ENCODE data around the gene PSMD7. TPM values are rescaled to one million over a fixed set of nuclear protein-coding genes. Genes with fewer than 3 reads are reported as not detected.

PSMD7 gene
- total RNA-seq, 1 donor from 2014 or later, result 82.5 TPM

GRCh38 chr16:74257061-74257460 is 39.6 kb upstream of the PSMD7 start:
- H3K27ac Mint-ChIP-seq (ENCODE audit: unreplicated experiment), result no peak overlapping the region
- no peaks in the 10 kb centered on the region for H3K9me3 Mint-ChIP-seq (ENCODE audit: unreplicated experiment)

DNA sequence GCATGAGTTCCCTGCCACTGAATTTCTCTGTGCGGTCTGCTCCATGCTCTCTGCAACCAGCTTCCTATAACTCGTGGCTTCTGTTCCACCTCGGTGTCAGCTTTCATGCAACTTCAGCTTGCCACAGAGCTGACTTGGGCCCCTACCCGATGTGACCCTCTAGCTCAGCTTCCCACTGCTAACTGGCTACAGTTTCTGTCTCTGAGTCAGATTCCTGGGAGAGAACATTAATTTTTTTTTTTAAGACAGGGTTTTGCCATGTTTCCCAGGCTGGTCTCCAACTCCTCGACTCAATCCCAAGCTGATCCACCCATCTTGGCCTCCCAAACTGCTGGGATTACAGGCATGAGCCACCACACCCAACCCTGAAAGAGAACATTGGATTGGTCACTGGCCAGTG is 35.5 kb upstream of the PSMD7 start:
- TF ChIP-seq, protein P1, sequence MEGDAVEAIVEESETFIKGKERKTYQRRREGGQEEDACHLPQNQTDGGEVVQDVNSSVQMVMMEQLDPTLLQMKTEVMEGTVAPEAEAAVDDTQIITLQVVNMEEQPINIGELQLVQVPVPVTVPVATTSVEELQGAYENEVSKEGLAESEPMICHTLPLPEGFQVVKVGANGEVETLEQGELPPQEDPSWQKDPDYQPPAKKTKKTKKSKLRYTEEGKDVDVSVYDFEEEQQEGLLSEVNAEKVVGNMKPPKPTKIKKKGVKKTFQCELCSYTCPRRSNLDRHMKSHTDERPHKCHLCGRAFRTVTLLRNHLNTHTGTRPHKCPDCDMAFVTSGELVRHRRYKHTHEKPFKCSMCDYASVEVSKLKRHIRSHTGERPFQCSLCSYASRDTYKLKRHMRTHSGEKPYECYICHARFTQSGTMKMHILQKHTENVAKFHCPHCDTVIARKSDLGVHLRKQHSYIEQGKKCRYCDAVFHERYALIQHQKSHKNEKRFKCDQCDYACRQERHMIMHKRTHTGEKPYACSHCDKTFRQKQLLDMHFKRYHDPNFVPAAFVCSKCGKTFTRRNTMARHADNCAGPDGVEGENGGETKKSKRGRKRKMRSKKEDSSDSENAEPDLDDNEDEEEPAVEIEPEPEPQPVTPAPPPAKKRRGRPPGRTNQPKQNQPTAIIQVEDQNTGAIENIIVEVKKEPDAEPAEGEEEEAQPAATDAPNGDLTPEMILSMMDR (IDR thresholded peaks at IDR 0.05), result no peak
- H3K27me3 Mint-ChIP-seq (ENCODE audit: unreplicated experiment), result peaks cover 17% of the 10 kb centered on the region
- no peak overlapping the region for H3K27ac Mint-ChIP-seq (ENCODE audit: unreplicated experiment)
- DNase-seq (ENCODE audit: extremely low spot score, unreplicated experiment), result no peak
- no peak overlapping the region for H3K4me3 Mint-ChIP-seq (ENCODE audit: unreplicated experiment)
- no peaks in the 10 kb centered on the region for H3K4me1 Mint-ChIP-seq (ENCODE audit: unreplicated experiment)
- H3K36me3 Mint-ChIP-seq (ENCODE audit: unreplicated experiment), result no peaks in the 10 kb centered on the region
- no peaks in the 10 kb centered on the region for H3K9me3 Mint-ChIP-seq (ENCODE audit: unreplicated experiment)

More at GRCh38 chr16:74257061-74257460, 39.6 kb upstream of the PSMD7 start:
- H3K36me3 Mint-ChIP-seq (ENCODE audit: unreplicated experiment), result no peaks in the 10 kb centered on the region
- no peak overlapping the region for H3K4me3 Mint-ChIP-seq (ENCODE audit: unreplicated experiment)
- H3K4me1 Mint-ChIP-seq (ENCODE audit: unreplicated experiment), result no peaks in the 10 kb centered on the region
- peaks cover 11% of the 10 kb centered on the region for H3K27me3 Mint-ChIP-seq (ENCODE audit: unreplicated experiment)
- TF ChIP-seq, protein P1 (IDR thresholded peaks at IDR 0.05), result no peak
- no peak for DNase-seq (ENCODE audit: extremely low spot score, unreplicated experiment)

DNA sequence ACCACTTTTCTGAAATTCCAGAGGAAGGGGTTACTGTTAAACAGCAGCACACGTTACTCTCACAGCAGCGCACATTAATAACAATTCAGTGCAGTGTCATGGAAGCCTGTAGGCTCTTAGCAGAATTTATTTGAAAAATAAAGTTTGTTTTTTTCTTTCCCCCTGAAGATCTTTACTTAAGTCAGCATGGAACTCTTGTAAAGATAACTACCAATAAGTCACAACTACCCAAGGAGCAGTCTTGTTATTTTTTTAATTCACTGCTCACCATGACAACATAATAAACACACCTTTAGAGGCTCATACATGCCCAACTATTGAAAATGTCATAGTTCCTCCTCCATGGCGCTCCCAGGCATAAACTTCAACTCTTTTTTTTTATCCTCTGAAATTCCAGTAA is 31.8 kb upstream of the PSMD7 start:
- H3K27ac Mint-ChIP-seq (ENCODE audit: unreplicated experiment), result no peak overlapping the region

DNA sequence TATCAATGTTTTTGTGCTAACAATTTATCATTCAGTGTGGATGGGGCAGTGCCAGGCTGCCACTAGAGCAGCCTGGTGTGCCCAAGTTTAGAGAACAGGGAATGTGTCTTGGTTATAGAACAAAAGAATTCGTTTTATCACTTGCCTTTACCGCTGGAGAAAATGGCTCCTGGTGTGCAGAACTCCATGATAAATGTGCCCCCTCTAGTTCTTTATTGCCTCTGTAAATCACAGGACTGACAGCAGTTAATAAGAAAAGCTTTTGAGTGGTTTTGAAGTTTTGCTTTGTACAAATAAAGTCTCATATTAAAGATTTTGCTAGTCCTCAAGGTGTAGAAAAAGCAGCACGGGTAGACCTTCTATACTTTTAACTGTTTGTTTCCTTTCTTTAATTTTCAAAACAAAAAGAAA is 28.2 kb upstream of the PSMD7 start:
- H3K4me3 Mint-ChIP-seq (ENCODE audit: unreplicated experiment), result no peak overlapping the region
- no peak for DNase-seq (ENCODE audit: extremely low spot score, unreplicated experiment)
- H3K4me1 Mint-ChIP-seq (ENCODE audit: unreplicated experiment), result no peaks in the 10 kb centered on the region
- peaks cover 45% of the 10 kb centered on the region for H3K27me3 Mint-ChIP-seq (ENCODE audit: unreplicated experiment)
- no peaks in the 10 kb centered on the region for H3K36me3 Mint-ChIP-seq (ENCODE audit: unreplicated experiment)
- no peaks in the 10 kb centered on the region for H3K9me3 Mint-ChIP-seq (ENCODE audit: unreplicated experiment)
- TF ChIP-seq, protein P1 (IDR thresholded peaks at IDR 0.05), result no peak
- no peak overlapping the region for H3K27ac Mint-ChIP-seq (ENCODE audit: unreplicated experiment)

More for the DNA sequence above, 31.8 kb upstream of the PSMD7 start:
- H3K9me3 Mint-ChIP-seq (ENCODE audit: unreplicated experiment), result no peaks in the 10 kb centered on the region
- H3K4me1 Mint-ChIP-seq (ENCODE audit: unreplicated experiment), result no peaks in the 10 kb centered on the region
- H3K27me3 Mint-ChIP-seq (ENCODE audit: unreplicated experiment), result peaks cover 42% of the 10 kb centered on the region
- DNase-seq (ENCODE audit: extremely low spot score, unreplicated experiment), result no peak
- TF ChIP-seq, protein P1 (IDR thresholded peaks at IDR 0.05), result no peak
- no peaks in the 10 kb centered on the region for H3K36me3 Mint-ChIP-seq (ENCODE audit: unreplicated experiment)
- H3K4me3 Mint-ChIP-seq (ENCODE audit: unreplicated experiment), result no peak overlapping the region

- no peaks in the 10 kb centered on the region for H3K9me3 Mint-ChIP-seq (ENCODE audit: unreplicated experiment)
- no peak for DNase-seq (ENCODE audit: extremely low spot score, unreplicated experiment)
- no peak overlapping the region for H3K4me3 Mint-ChIP-seq (ENCODE audit: unreplicated experiment)
- TF ChIP-seq, protein P1 (IDR thresholded peaks at IDR 0.05), result no peak
- H3K27ac Mint-ChIP-seq (ENCODE audit: unreplicated experiment), result no peak overlapping the region
- peaks cover 67% of the 10 kb centered on the region for H3K27me3 Mint-ChIP-seq (ENCODE audit: unreplicated experiment)
- no peaks in the 10 kb centered on the region for H3K4me1 Mint-ChIP-seq (ENCODE audit: unreplicated experiment)
- H3K36me3 Mint-ChIP-seq (ENCODE audit: unreplicated experiment), result no peaks in the 10 kb centered on the region
Measured at GRCh38 chr16:74271872-74272271, 24.7 kb upstream of the PSMD7 start.

Data from osteocyte (in vitro differentiated cells).